ENCODE results near the gene TRPC1.
"Not testable (repeated sequence)": the region's sequence is repeated elsewhere in the genome, so short reads cannot be mapped to it uniquely, and the experiment has no call there.

The TRPC1 gene

DNA sequence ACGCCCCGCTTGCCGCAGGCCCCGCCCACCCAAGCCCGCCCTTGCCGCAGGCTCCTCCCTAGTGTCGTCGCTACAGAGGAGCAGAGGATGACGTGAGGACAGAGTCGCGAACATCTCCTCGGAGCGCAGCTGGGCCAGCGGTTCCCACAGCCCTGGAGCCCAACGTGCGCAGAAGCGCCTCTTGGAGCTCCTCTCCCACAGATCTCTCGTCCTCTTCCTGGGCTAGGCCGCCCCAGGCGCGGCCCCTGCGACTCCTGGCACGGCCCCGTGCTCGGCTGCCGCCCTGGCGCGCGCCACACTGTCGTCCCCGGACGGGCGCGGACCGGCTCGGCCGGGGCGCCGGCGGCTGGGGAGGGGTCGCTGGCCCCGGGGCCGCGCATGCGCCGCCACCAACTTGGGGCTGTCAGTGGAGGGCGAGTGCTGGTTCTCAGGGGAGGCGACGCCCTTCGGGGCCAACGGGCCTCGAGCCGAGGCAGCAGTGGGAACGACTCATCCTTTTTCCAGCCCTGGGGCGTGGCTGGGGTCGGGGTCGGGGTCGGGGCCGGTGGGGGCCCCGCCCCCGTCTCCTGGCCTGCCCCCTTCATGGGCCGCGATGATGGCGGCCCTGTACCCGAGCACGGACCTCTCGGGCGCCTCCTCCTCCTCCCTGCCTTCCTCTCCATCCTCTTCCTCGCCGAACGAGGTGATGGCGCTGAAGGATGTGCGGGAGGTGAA, at the start of gene TRPC1:
Gene TRPC1, plus strand, starts transcription at position 67 of the 714 bp plus-strand sequence. Its CDS starts 526 bp downstream, at position 593.
- no peak for DNase-seq

DNA sequence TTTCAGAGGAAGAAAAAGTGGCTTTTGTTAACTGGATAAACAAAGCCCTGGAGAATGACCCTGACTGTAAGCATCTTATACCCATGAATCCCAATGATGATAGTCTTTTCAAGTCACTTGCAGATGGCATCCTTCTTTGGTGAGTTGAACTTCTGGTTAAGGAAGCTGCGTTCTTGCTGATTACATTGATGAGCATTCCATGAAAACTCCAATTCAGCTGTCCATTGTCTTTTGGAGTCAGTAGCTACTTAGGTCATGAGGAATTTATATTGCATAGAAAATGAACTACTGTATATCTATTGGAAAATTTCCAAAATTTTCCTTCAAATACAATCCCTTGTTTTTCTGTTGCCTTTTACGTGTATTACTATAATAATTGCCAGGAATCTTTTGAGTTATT, 47.7 kb upstream of the TRPC1 start:
- DNase-seq: no peak

DNA sequence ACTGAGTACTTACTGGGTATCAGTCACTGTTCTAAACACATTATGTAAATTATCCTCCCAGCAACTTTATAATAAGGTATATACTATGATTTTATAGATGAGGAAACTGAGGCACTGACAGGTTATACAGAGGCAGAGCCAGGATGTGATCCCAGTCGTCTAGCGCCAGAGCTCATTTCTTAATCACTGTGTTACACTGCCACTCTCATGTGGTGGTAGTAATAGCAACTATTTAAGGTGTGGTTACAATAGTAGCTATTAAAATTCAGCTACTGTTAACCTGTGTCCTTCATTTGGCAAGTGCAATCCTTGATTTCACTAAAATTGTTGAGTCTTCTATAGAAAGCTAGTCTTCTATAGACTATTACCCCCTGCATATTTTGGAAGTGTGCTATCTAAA, 43.1 kb upstream of the TRPC1 start:
- no peak for DNase-seq

DNA sequence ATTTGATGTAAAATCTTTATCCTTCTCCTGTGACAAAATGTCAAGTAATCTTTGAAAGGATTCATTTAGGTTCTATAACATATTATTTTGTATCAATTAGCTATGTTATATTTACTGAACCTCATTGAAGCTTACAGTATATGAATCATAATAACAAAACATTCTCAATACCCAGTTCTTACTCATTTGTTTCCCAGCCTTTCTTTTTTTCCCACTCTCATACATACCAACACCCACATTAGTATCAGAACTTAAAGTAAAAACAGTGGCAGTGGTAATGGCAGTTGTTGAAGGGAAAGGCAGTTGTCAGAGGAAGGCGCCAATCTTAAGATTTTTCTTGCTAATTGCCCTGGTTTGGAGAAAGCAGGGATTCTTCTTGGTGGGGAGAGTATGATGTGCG, 33.2 kb upstream of the TRPC1 start:
- DNase-seq: no peak

DNA sequence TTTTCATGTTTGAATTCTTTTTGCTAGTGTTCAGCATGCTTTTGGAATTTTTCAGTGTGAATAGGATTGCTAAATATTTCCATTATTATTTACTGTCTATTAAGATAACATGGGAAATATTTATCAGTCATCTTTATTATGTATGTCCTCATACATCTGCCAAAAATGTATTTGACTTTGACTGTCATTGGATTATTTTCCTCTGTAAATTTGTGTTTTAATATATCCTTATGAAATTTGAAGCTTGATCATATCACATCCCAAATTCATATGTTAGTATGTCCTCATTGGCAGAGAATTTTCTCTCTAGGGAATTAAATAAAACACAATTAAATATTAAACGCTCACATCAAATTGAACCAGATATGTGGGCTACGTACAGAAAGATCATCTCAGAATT, 32.3 kb upstream of the TRPC1 start:
- no peak for DNase-seq

DNA sequence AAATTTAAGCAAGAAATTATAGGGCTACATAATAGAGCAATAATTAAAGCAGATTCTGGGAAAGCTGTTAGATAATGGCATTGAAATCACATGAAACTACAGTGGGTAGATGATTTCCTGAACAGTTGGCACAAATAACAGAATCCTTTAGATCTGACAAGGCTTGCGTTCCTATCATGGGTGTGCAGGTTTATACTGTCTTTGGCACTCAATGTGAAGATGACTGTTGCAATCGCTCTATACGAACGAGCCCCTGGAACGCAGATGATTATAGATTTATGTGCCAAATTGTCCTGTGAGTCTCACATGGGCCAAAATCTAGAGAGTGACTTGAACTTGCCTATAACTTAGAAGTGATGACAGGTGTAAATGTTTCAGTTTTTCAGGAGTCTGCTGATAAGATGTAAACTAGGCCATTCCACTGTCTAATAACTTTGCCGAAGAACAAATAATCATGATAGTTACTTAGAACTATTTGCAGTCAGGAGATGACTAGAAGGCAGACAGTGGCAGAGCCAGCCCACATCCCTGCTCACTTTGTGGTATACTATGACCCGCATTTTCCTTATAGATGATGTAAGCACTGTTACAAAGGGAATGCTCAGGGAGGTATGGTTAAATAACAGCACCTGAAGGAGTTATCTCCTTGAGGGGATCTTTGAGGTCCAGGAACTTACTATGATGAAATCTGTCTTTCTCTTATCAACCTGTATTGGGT, 30.5 kb upstream of the TRPC1 start:
- no peak for DNase-seq

DNA sequence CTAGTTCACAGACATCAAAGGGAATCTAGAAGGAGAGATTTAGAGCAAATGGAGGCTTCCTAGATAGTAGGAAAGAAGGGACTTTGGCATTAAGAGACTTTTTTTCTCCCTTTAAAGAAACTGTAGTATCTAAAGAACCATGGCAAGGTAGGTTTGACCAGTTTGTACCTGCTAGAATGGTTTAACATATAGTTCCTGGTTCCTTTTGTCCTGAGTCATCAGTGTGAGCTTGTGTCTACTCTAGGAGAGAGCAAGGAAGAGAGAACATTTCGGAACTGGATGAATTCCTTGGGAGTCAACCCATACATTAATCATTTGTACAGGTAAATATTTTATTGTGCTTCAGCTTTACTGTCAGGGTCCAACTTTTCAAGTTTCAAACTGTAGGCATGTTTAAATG, 29.6 kb upstream of the TRPC1 start:
- DNase-seq: no peak

DNA sequence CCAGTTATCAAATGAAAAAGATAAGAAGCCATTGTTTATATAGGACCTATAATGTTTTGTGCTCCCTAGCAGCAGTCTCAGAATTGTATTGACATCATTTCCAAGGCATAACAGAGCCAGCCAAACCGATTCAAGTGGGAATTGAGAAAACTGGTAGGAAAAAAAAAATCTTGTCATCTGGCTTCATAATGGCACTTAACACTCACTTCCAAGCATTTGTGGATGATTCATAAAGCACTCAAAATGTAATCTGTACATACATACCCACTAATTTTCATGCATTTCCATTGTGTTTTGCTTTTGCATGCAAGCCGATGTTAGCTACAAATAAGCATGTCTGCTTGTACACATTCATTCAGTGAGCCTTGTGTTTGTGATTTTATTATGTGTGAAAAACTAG, 18.6 kb upstream of the TRPC1 start:
- no peak for DNase-seq

DNA sequence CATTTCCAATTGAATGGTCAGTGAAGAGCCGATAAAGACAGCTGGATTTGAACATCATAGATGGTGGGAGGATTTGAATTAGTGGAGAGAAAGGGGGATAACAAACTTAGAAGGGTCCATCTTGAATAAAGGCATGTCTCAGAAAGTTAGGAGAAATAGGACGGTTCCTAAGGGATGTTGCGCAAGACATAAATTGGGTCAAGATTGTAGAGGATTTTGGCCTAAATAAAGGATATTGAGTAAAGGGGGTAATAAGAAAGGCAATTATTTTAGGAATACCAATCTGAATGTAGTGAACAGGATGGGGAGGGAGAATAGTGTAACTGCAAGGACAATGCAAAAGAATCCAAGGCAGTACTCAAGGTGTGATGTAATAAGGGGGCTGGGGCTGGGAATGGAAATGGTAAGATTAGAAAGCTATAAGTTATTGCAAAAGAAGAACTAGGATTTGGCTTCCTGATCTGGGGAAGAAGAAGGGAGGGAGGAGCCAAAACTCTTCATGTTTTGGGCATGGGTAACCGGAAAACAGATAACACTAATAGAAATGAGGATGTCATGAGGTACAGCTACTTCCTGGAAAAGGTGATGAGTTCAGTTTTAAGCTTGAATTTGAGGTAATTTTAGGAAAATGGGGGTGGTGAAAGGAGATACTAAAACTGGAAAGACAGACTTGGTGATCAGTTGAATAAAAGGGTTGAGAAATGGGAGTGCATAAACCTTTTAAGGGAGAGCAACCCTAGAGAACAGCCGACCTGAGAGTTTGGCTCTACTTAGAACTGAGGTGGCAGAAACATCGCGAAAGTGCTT, 17.3 kb upstream of the TRPC1 start:
- no peak for DNase-seq

DNA sequence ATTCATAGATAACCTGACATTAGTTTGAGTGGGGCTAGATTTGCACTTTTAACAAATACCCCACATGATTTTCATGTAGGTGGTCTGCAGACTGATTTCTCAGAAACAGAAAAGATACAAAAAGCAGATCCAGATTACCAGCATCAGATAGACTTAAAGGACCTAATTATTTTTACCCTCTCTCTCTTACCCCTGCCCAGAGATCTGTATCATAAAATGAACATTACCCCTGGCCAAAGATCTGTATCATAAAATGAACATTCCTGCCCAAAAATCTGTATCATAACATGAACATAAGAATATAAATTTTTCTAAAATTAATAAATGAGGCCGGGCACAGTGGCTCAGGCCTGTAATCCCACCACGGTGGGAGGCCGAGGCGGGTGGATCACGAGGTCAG, 14.6 kb upstream of the TRPC1 start:
- no peak for DNase-seq

DNA sequence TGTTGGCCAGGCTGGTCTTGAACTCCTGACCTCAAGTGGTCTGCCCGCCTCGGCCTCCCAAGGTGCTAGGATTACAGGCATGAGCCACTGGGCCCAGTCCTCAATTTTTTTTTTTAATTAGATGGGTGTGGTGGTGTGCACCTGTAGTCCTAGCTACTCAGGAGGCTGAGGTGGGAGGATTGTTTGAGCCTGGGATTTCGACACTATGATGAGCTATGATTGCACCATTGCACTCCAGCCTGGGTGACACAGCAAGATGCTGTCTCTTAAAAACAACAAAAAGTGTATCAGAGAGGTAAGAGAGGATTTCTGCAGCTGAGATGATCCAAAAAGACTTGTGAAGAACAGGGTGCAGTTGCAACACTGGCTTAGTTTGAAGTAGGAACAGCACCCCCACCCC, 9.0 kb upstream of the TRPC1 start:
- peak in 1 of 2 experiments; percentile 7 for DNase-seq

DNA sequence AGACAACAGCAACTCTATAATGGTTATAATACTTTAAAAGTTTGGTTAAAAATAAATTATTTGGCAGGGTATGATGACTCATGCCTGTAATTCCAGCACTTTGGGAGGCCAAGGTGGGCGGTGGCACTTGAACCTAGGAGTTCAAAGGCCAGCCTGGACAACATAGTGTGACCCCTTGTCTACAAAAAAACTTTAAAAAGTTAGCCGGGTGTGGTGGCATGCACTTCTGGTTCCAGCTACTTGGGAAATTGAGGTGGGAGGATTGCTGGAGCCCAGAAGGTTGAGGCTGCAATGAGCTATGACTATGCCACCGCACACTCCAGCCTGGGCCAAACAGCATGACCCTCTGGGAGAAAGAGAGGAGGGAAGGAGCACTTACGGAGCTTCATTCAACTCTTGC, 7.7 kb upstream of the TRPC1 start:
- DNase-seq: no peak

DNA sequence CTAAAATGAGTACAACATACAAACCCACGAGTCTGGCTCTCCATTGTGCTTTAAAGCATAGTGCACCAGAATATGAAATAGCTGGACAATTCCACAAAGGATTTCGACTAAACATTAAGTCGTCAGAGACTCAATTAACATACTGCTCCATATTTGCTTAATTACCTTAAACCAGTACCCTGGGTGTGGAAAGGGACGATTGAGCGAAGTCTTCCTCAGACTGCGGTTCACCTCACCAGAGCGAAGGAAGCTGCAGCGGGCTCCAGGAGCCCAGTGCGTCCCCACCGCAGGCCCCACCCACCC, 218 bp upstream of the TRPC1 start:
- no peak for DNase-seq

DNA sequence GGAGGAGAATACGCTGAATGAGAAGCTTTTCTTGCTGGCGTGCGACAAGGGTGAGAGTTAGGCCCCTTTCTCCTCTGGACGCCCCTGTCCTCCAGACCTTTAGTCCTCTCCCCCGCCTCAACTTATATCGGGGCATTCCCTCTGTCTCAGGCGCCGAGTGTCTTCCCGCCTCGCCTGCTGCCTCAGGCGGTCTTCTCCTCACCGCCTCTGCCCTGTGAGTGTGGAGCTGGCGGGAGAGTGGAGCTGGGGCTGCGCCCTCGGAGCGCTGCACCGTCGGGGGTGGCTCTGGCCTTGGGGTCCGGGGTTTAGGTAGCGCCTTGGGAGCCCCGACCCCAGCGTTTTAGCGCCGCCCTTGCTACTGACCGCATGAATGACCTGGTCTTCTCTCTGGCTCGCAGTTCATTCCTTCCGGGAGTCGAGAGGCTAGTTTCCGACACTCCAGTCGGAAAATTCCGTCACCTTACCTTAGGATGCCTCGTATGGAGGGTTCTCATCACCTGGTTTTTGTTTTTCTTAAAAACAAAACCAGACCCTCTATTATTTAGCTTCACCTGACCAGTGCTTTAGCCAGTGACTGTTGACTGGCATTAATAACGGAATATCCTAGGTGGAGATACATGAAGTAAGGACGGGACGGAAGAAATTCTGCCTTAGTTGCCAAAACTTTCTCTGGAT, 985 bp downstream of the TRPC1 start:
- DNase-seq: no peak

DNA sequence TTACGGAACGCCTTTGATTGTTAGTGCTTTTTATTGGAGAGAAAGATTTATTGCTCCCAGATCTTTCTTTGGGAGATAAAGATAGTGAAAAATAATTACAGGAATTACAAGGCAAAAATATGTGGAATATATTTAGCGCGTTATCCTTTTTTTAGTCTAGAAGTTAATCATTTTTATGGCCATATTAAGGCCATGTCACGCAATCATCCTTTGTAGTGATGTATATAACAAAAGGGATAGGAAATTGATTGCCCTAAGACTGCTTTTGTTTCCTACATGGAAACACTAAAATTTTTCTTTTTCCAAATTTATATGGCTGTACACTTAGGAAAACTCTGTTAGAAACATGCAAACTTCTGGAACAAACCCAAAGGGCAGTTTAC, 1.5 kb downstream of the TRPC1 start:
- DNase-seq: no peak

DNA sequence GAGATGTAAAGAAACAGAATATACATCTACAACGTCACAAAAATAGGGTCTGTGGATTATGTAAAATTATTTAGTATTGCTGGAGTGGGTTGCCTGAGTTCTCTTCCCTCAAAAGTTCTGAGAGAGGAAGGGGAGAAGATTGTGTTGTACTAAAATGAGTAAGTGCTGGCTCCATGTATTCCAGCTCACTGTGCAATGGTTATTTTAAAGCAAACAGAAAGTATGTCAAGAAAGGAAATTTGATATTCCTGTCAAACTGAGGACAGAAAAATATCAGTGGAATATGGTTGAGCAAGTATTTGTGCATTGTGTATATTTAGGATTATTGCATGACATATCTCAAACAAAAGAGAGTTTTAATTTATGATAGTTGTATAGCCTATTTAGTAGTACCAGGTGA, 2.2 kb downstream of the TRPC1 start:
- no peak for DNase-seq

DNA sequence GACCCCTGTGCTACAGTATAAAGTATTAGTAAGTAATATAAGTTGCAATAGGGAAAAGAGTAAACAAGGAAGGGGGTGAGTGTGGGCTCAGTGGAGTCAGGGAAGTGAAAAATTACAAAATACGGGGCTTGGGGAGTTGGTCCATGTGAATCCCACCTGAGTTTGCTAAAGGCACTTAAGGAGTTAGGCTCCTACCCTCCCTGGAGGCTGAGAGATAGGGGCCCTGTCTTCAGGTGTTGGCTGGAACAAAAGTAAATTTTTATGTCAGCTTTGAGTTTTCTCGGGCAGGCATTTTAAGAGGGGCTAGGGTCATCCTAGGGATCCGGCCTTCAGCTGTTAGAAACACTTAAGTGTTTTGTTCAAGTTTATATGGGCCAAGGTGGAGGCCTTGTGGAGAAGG, 8.2 kb downstream of the TRPC1 start:
- no peak for DNase-seq

DNA sequence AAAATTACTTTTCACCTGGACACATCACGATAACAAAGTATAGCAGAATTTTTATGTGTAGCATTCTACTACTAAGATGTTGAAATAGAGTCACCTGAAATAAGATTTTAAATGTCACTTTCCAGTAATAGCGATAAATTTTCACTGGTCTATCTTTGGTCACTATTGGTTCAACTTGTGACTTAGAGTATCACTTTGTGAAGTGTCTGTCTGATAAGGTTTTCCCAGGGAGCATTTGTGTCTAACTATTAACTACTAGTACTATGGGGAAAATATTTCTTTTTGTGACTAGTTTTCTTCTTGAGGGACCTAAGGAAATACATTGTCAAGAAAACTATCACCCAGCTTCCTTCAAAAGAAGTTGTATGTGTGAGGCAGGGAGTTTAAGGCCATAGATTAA, 11.0 kb downstream of the TRPC1 start:
- no peak for DNase-seq

DNA sequence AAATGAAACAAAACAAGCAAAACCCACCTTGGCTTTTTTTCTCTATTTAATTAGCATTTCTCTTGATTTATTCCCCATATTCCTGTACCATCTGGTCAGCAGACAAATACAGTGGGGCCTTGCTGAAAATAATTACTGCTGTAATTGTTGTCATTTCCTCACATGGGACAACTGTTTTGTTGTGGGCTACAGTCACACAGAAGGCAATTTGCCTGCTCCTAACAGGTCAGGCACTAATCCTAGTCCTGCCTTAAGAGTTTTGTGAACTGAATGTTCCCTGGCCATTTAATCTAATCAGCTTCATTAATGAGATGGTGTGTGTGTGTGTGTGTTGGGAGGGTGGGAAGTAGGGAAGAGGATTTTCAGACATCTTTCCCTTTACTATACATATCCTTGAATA, 11.6 kb downstream of the TRPC1 start:
- no peak for DNase-seq

DNA sequence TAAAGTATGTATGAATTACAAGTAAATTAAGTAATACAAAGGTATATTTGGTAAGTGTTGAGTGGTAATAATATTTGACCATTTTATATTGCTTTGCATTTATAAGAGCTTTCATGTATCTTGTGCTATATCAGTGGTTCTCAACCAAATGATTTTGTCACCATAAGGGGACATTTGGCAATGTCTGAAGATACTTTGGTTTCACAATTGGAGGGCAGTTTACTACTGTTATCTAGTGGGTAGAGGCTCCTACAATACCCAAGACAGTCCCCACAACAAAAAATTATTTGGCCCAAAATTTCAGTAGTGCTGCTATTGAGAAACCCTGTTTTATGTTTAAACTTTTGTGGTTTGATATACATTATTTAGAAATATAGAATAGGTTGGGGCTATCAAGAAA, 14.6 kb downstream of the TRPC1 start:
- peak in 1 of 2 experiments; percentile 11 for DNase-seq

DNA sequence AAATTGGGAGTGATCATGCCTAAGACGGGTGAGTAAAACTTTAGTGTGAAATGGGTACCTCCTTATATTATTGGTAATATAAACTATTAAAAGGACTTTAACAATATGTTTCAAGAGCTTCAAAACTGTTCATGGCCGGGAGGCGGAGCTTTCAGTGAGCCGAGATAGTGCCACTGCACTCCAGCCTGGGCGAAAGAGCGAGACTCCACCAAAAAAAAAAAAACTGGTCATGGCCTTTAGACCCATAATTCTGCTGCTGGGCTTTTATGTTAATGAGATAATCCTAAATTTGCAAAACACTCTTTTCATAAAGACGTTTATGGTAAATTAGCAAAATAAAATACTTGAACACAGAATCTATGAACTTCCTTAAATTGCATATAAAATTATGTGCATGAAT, 22.8 kb downstream of the TRPC1 start:
- DNase-seq: no peak

DNA sequence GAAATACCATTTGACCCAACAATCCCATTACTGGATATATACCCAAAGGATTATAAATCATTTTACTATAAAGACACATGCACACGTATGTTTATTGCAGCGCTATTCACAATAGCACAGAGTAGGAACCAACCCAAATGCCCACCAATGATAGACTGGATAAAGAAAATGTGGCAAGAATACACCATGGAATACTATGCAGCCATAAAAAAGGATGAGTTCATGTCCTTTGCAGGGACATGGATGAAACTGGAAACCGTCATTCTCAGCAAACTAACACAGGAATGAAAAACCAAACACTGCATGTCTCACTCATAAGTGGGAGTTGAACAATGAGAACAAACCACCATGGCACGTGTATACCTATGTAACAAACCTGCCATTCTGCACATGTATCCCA, 26.7 kb downstream of the TRPC1 start:
- not testable (repeated sequence) for DNase-seq

DNA sequence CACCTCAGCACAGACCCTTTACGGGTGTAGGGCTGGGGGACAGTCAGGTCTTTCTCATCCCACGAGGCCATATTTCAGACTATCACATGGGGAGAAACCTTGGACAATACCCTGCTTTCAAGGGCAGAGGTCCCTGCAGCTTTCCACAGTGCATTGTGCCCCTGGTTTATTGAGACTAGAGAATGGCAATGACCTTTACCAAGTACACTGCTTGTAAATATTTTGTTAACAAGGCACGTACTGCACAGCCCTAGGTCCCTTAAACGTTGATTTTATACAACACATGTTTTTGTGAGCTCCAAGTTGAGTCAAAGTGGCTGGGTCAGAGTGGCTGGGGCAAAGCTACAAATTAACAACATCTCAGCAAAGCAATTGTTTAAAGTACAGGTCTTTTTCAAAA, 28.8 kb downstream of the TRPC1 start:
- not testable (repeated sequence) for DNase-seq

DNA sequence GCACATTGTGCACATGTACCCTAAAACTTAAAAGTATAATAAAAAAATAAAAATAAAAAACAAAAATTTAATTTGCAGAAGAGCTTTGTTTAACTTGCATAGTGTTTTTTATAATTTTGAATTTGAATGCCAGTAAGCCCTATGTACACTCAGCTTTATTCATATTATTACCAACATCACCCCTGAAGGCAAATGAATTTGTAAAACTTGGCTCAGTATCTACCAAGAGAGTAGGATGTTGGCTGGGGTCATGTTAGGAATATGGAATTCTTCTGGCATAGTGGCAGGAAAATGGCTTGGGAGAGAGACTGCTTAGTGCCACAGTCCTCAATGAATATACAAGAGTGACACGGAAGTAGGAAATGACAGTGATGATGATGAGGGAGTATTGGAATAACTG, 30.7 kb downstream of the TRPC1 start:
- no peak for DNase-seq
